Measurements from ENCODE around the gene PLEKHG7.

Gene PLEKHG7

DNA sequence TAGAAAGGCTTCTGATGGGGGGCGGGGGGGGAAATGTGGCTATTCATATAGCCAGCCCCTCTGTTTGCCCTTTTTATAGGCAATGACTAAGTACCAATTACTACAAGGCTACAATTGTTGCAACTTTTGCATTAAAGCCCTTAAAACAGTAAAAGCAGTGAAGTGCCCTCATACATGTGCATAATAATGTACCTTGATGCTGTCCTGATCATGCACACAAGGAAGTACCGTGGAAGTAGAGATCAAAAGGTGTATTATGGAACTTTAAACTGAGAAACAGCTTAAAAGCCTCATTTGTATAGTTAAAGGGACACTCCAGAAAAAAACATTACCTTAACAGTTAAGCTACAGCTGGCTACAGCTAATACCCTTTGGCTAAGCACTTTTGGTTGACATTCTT lies 111.8 kb downstream of the PLEKHG7 start:
- FAIRE-seq, result no peak

DNA sequence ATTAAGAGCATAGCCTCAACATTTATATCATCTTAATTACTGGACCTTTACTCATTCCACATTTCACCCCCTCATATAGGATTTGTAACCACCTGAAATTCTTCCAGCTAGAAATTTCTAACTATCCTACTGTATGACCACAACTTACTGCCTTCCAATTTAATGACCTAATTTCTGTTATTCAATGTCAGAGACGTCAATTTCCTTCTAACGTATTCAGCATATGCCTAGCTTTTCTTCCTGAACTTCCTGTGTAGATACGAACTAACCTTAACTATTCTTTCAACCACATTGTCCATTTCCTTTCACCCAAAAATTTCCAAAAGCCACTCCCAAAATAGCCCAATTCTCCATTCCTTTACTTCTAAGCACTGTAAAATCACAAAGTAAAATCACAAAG lies 118.4 kb downstream of the PLEKHG7 start:
- no peak for FAIRE-seq

All from TTC549 (cell line).